Measurements from ENCODE around the gene TESPA1.

TESPA1 gene

GRCh38 chr12:54970741-54971140 lies 13.8 kb downstream of the TESPA1 start:
- no peak for TF ChIP-seq CTCF (IDR thresholded peaks at IDR 0.05; ENCODE audit: low read depth, low read length)
- no peak for TF ChIP-seq EZH2phosphoT487 (IDR thresholded peaks at IDR 0.05; ENCODE audit: low read depth)
- no peaks in the 10 kb centered on the region for H3K4me1 ChIP-seq (ENCODE audit: low read length)
- no peak overlapping the region for H3K9ac ChIP-seq (ENCODE audit: low read length)
- no peak overlapping the region for H3K4me2 ChIP-seq (ENCODE audit: low read length)
- H3K79me2 ChIP-seq (ENCODE audit: low read length), result no peaks in the 10 kb centered on the region
- no peak overlapping the region for H3K27ac ChIP-seq (ENCODE audit: low read length)
- H3K4me3 ChIP-seq (ENCODE audit: low read length), result no peak overlapping the region
- peaks cover 21% of the 10 kb centered on the region for H3K36me3 ChIP-seq (replicated peaks; ENCODE audit: low read depth, low read length)
- no peaks in the 10 kb centered on the region for H4K20me1 ChIP-seq (ENCODE audit: insufficient read depth, low read length)
- H3K9me3 ChIP-seq (ENCODE audit: insufficient read depth, low read length), result no peaks in the 10 kb centered on the region
- no peaks in the 10 kb centered on the region for H3K27me3 ChIP-seq (ENCODE audit: low read depth, low read length)
- H2AFZ ChIP-seq (ENCODE audit: low read depth, low read length), result no peak overlapping the region

- Histone ChIP-seq H3K4me1 (ENCODE audit: low read length) (no peaks in the 10 kb centered on the region), H2AFZ (ENCODE audit: low read depth, low read length) (no peak overlapping the region), H3K4me2 (ENCODE audit: low read length) (no peak overlapping the region), H4K20me1 (ENCODE audit: insufficient read depth, low read length) (no peaks in the 10 kb centered on the region), H3K9me3 (ENCODE audit: insufficient read depth, low read length) (no peaks in the 10 kb centered on the region), H3K4me3 (ENCODE audit: low read length) (no peak overlapping the region), H3K27me3 (ENCODE audit: low read depth, low read length) (no peaks in the 10 kb centered on the region), H3K9ac (ENCODE audit: low read length) (no peak overlapping the region), H3K36me3 (replicated peaks; ENCODE audit: low read depth, low read length) (peaks cover 28% of the 10 kb centered on the region), H3K79me2 (ENCODE audit: low read length) (no peaks in the 10 kb centered on the region), H3K27ac (ENCODE audit: low read length) (no peak overlapping the region)
- TF ChIP-seq CTCF (IDR thresholded peaks at IDR 0.05; ENCODE audit: low read depth, low read length) (no peak), EZH2phosphoT487 (IDR thresholded peaks at IDR 0.05; ENCODE audit: low read depth) (no peak)
Observed at GRCh38 chr12:54968181-54968730, 16.3 kb downstream of the TESPA1 start.

GRCh38 chr12:54967461-54967860 lies 17.1 kb downstream of the TESPA1 start:
- Histone ChIP-seq H4K20me1 (ENCODE audit: insufficient read depth, low read length) (no peaks in the 10 kb centered on the region), H3K79me2 (ENCODE audit: low read length) (no peaks in the 10 kb centered on the region), H3K27ac (ENCODE audit: low read length) (no peak overlapping the region), H3K36me3 (replicated peaks; ENCODE audit: low read depth, low read length) (peaks cover 30% of the 10 kb centered on the region), H3K4me1 (ENCODE audit: low read length) (no peaks in the 10 kb centered on the region), H3K9me3 (ENCODE audit: insufficient read depth, low read length) (no peaks in the 10 kb centered on the region), H3K9ac (ENCODE audit: low read length) (no peak overlapping the region), H3K4me2 (ENCODE audit: low read length) (no peak overlapping the region), H3K4me3 (ENCODE audit: low read length) (no peak overlapping the region), H2AFZ (ENCODE audit: low read depth, low read length) (no peak overlapping the region), H3K27me3 (ENCODE audit: low read depth, low read length) (no peaks in the 10 kb centered on the region)
- TF ChIP-seq CTCF (IDR thresholded peaks at IDR 0.05; ENCODE audit: low read depth, low read length), result no peak
- no peak for TF ChIP-seq EZH2phosphoT487 (IDR thresholded peaks at IDR 0.05; ENCODE audit: low read depth)

GRCh38 chr12:54961190-54961589 lies 23.4 kb downstream of the TESPA1 start:
- Histone ChIP-seq H3K27ac (ENCODE audit: low read length) (no peak overlapping the region), H3K36me3 (replicated peaks; ENCODE audit: low read depth, low read length) (peaks cover 18% of the 10 kb centered on the region), H3K9ac (ENCODE audit: low read length) (no peak overlapping the region), H3K4me1 (ENCODE audit: low read length) (peaks cover 18% of the 10 kb centered on the region), H4K20me1 (ENCODE audit: insufficient read depth, low read length) (no peaks in the 10 kb centered on the region), H3K4me3 (ENCODE audit: low read length) (no peak overlapping the region), H2AFZ (ENCODE audit: low read depth, low read length) (no peak overlapping the region), H3K79me2 (ENCODE audit: low read length) (no peaks in the 10 kb centered on the region), H3K27me3 (ENCODE audit: low read depth, low read length) (no peaks in the 10 kb centered on the region), H3K9me3 (ENCODE audit: insufficient read depth, low read length) (no peaks in the 10 kb centered on the region), H3K4me2 (ENCODE audit: low read length) (no peak overlapping the region)
- TF ChIP-seq CTCF (IDR thresholded peaks at IDR 0.05; ENCODE audit: low read depth, low read length) (no peak), EZH2phosphoT487 (IDR thresholded peaks at IDR 0.05; ENCODE audit: low read depth) (no peak)

Measured in OCI-LY3 (cell line).